HepG2 (cell line): ENCODE data around the gene DAG1. TPM values are rescaled to one million over a fixed set of nuclear protein-coding genes. Genes with fewer than 3 reads are reported as not detected.

Experiments used
- EHMT2 ChIP-seq: fragments of 200-600 bp; sonication (generic); IDR thresholded peaks from 2 replicates; pipeline ENCODE4 v1.7.0; 2017; ENCODE audit warnings: antibody characterized with exemption, low read depth, low read length, borderline replicate concordance
- FOXK2 ChIP-seq: fragments of 450-650 bp; IDR thresholded peaks from 2 replicates; pipeline ENCODE4 v1.6.1; 2016
- FOXP1 ChIP-seq, 2 experiments: fragments of 450-650 bp in 1 of 2; IDR thresholded peaks; 2 replicates each; pipeline ENCODE4 v1.6.1; 2017 to 2018; ENCODE audit warnings: antibody characterized with exemption in 1 of 2
- HINFP ChIP-seq: sonication (generic); formaldehyde crosslinking; IDR thresholded peaks from 2 replicates; pipeline ENCODE4 v1.4.0; 2020; ENCODE audit warnings: low read depth, mild to moderate bottlenecking, missing genetic modification reagents
- HOXA3 ChIP-seq: sonication (generic); formaldehyde crosslinking; IDR thresholded peaks from 2 replicates; pipeline ENCODE4 v1.5.0; 2020; ENCODE audit warnings: missing genetic modification reagents
- JARID2 ChIP-seq: sonication (generic); formaldehyde crosslinking; IDR thresholded peaks from 2 replicates; pipeline ENCODE4 v1.8.1; 2023; ENCODE audit warnings: missing genetic modification reagents, inconsistent platforms; ENCODE audit not compliant: insufficient replicate concordance
- KMT2B ChIP-seq: IDR thresholded peaks from 2 replicates; pipeline ENCODE4 v1.6.1; 2016; ENCODE audit warnings: missing genetic modification reagents, missing compliant biosample characterization
- MAFG ChIP-seq: sonication (generic); formaldehyde crosslinking; IDR thresholded peaks from 2 replicates; pipeline ENCODE4 v1.5.1; 2020; ENCODE audit warnings: mild to moderate bottlenecking, missing genetic modification reagents
- PLRG1 ChIP-seq: fragments of 450-650 bp; conservative IDR thresholded peaks from 2 replicates; pipeline ENCODE4 v1.6.1; 2016
- SMAD9 ChIP-seq: sonication (generic); formaldehyde crosslinking; IDR thresholded peaks from 2 replicates; pipeline ENCODE4 v1.5.1; 2020; ENCODE audit warnings: mild to moderate bottlenecking, missing genetic modification reagents
- TCF12 ChIP-seq, 2 experiments: fragments of 450-650 bp in 1 of 2; sonication (generic) in 1 of 2; formaldehyde crosslinking in 1 of 2; IDR thresholded peaks; 2 replicates each; pipeline versions ENCODE4 v1.6.1 to v1.8.0; 2017 to 2022; ENCODE audit warnings: antibody characterized with exemption in 1 of 2, mild to moderate bottlenecking in 1 of 2, missing genetic modification reagents in 1 of 2, moderate library complexity in 1 of 2
- TP53 ChIP-seq: sonication (generic); formaldehyde crosslinking; conservative IDR thresholded peaks from 2 replicates; pipeline ENCODE4 v1.4.0; 2020; ENCODE audit warnings: missing genetic modification reagents
- ZC3H13 ChIP-seq: sonication (generic); formaldehyde crosslinking; IDR thresholded peaks from 2 replicates; pipeline ENCODE4 v1.8.1; 2023; ENCODE audit warnings: mild to moderate bottlenecking, missing genetic modification reagents, moderate library complexity
- ZIK1 ChIP-seq: sonication (generic); formaldehyde crosslinking; IDR thresholded peaks from 2 replicates; pipeline ENCODE4 v1.5.0; 2020; ENCODE audit warnings: mild to moderate bottlenecking, low read depth, missing genetic modification reagents, borderline replicate concordance
- ZNF317 ChIP-seq: sonication (generic); formaldehyde crosslinking; IDR thresholded peaks from 2 replicates; pipeline ENCODE4 v1.5.0; 2020; ENCODE audit warnings: mild to moderate bottlenecking, missing genetic modification reagents
- ZNF383 ChIP-seq: sonication (generic); formaldehyde crosslinking; IDR thresholded peaks from 2 replicates; pipeline ENCODE4 v1.4.0; 2020; ENCODE audit warnings: missing genetic modification reagents, mild to moderate bottlenecking, borderline replicate concordance
- ZNF597 ChIP-seq: sonication (generic); formaldehyde crosslinking; IDR thresholded peaks from 2 replicates; pipeline ENCODE4 v1.5.0; 2020; ENCODE audit warnings: missing genetic modification reagents
- ZNF7 ChIP-seq: IDR thresholded peaks from 2 replicates; pipeline ENCODE4 v1.6.1; 2016; ENCODE audit warnings: missing biosample characterization, missing genetic modification reagents
- ZNF724P ChIP-seq: sonication (generic); formaldehyde crosslinking; IDR thresholded peaks from 2 replicates; pipeline ENCODE4 v1.8.0; 2022; ENCODE audit warnings: missing genetic modification reagents, borderline replicate concordance
- polyA plus RNA-seq, 8 experiments: library from polyadenylated mRNA; depleted of rRNA in 3 of 8; stranded (reverse) in 7 of 8; unstranded in 1 of 8; fragments of >200 nt; fragmentation: Illumina TruSeq in 4 of 8; extraction: Trizol in 4 of 8; gene quantifications; 2 replicates each; pipeline versions ENCODE4 v1.2.1 to v1.2.3, GENCODE V29; 2011 to 2016; ENCODE audit warnings: low read depth in 4 of 8, missing spikeins in 1 of 8, mixed read lengths in 1 of 8; ENCODE audit not compliant: insufficient read depth in 1 of 8
- total RNA-seq, 5 experiments: library from RNA; depleted of rRNA; stranded (reverse); fragments of >200 nt; fragmentation: Illumina TruSeq; extraction: Trizol; gene quantifications; 2 replicates each; pipeline ENCODE4 v1.2.3, GENCODE V29; 2016; ENCODE audit warnings: low read depth in 1 of 5
- TF ChIP-seq, protein P1 (sequence below): fragments of 450-650 bp; IDR thresholded peaks from 2 replicates; pipeline ENCODE4 v1.6.1; 2016
- TF ChIP-seq, protein P2 (sequence below): sonication (generic); formaldehyde crosslinking; IDR thresholded peaks from 2 replicates; pipeline ENCODE4 v1.4.0; 2020; ENCODE audit warnings: missing genetic modification reagents, mild to moderate bottlenecking, borderline replicate concordance
- TF ChIP-seq, protein P3 (sequence below): sonication (generic); formaldehyde crosslinking; IDR thresholded peaks from 2 replicates; pipeline ENCODE4 v1.4.0; 2020; ENCODE audit warnings: mild to moderate bottlenecking, missing genetic modification reagents

The DAG1 gene
- total and polyA plus RNA-seq, 2 of the 13 experiments (the other 11 are each of a cell fraction or from before 2014, with no cell fraction given), result 47.3 to 50.4 TPM

GRCh38 chr3:49554633-49555265 is 84.7 kb downstream of the DAG1 start (continued):
- TF ChIP-seq TP53 (CRISPR knock-in tag), result no peak
- TF ChIP-seq PLRG1, result no peak
- no peak for TF ChIP-seq ZNF317 (CRISPR knock-in tag)
- TF ChIP-seq EHMT2, result no peak
- no peak for TF ChIP-seq ZC3H13 (CRISPR knock-in tag)
- no peak for TF ChIP-seq TCF12 (IDR thresholded peaks at IDR 0.05)
- TF ChIP-seq TCF12 (CRISPR knock-in tag; IDR thresholded peaks at IDR 0.05), result 0 out of 2 replicates have a peak, but pooled peaks have one; percentile 43
- TF ChIP-seq, protein P1, sequence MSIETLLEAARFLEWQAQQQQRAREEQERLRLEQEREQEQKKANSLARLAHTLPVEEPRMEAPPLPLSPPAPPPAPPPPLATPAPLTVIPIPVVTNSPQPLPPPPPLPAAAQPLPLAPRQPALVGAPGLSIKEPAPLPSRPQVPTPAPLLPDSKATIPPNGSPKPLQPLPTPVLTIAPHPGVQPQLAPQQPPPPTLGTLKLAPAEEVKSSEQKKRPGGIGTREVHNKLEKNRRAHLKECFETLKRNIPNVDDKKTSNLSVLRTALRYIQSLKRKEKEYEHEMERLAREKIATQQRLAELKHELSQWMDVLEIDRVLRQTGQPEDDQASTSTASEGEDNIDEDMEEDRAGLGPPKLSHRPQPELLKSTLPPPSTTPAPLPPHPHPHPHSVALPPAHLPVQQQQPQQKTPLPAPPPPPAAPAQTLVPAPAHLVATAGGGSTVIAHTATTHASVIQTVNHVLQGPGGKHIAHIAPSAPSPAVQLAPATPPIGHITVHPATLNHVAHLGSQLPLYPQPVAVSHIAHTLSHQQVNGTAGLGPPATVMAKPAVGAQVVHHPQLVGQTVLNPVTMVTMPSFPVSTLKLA, result no peak
- TF ChIP-seq KMT2B (CRISPR knock-in tag), result 0 out of 2 replicates have a peak, but pooled peaks have one; percentile 66
- no peak; the same call in 1 of the 2 replicates for TF ChIP-seq ZNF724P (CRISPR knock-in tag)
- TF ChIP-seq, protein P2, sequence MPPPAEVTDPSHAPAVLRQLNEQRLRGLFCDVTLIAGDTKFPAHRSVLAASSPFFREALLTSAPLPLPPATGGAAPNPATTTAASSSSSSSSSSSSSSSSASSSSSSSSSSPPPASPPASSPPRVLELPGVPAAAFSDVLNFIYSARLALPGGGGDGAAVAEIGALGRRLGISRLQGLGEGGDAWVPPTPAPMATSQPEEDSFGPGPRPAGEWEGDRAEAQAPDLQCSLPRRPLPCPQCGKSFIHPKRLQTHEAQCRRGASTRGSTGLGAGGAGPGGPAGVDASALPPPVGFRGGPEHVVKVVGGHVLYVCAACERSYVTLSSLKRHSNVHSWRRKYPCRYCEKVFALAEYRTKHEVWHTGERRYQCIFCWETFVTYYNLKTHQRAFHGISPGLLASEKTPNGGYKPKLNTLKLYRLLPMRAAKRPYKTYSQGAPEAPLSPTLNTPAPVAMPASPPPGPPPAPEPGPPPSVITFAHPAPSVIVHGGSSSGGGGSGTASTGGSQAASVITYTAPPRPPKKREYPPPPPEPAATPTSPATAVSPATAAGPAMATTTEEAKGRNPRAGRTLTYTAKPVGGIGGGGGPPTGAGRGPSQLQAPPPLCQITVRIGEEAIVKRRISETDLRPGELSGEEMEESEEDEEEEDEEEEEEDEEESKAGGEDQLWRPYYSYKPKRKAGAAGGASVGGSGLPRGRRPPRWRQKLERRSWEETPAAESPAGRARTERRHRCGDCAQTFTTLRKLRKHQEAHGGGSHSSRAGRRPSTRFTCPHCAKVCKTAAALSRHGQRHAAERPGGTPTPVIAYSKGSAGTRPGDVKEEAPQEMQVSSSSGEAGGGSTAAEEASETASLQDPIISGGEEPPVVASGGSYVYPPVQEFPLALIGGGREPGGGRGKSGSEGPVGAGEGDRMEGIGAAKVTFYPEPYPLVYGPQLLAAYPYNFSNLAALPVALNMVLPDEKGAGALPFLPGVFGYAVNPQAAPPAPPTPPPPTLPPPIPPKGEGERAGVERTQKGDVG, result no peak
- no peak for TF ChIP-seq HINFP (CRISPR knock-in tag)
- TF ChIP-seq MAFG, result no peak
- TF ChIP-seq FOXP1 (IDR thresholded peaks at IDR 0.05), result no peak
- TF ChIP-seq FOXP1 (CRISPR knock-in tag; IDR thresholded peaks at IDR 0.05), result no peak
- TF ChIP-seq ZNF383 (CRISPR knock-in tag), result no peak
- no peak for TF ChIP-seq ZNF7 (CRISPR knock-in tag)
- no peak for TF ChIP-seq ZNF597 (CRISPR knock-in tag)
- TF ChIP-seq JARID2 (CRISPR knock-in tag), result no peak
- TF ChIP-seq, protein P3, sequence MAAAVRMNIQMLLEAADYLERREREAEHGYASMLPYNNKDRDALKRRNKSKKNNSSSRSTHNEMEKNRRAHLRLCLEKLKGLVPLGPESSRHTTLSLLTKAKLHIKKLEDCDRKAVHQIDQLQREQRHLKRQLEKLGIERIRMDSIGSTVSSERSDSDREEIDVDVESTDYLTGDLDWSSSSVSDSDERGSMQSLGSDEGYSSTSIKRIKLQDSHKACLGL (CRISPR knock-in tag), result peak; percentile 72
- TF ChIP-seq FOXK2, result no peak
- 0 out of 2 replicates have a peak, but pooled peaks have one; percentile 42 for TF ChIP-seq SMAD9 (CRISPR knock-in tag)
- TF ChIP-seq ZIK1 (CRISPR knock-in tag), result no peak
- peak; percentile 34; the same call in 1 of the 2 replicates for TF ChIP-seq HOXA3 (CRISPR knock-in tag)
